Measurements from ENCODE around the gene RABGGTA.

DNA sequence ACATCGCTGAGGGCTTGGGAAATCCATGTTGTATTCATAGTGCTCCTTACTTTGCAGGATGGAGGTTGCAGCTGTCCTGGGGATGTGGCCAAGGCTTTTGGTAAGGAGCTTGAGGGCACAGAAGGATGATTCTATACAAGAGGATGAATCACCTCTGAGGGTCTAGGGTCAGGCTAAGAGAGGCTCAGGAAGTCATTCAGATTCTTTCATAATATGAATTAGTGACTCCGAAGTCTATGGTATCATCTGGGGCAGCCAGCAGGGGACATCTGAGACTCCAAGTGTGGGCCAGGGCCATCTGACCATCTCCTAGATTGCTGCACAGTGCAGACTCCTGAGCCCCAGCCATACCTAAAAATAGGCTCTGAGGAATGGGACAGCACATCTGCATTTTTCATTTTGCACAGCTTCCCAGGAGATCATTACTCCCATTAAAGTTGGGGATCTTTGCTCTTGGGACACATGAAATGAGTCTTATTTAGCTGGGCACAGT is 33.9 kb downstream of the RABGGTA start:
- TF ChIP-seq, protein P1, sequence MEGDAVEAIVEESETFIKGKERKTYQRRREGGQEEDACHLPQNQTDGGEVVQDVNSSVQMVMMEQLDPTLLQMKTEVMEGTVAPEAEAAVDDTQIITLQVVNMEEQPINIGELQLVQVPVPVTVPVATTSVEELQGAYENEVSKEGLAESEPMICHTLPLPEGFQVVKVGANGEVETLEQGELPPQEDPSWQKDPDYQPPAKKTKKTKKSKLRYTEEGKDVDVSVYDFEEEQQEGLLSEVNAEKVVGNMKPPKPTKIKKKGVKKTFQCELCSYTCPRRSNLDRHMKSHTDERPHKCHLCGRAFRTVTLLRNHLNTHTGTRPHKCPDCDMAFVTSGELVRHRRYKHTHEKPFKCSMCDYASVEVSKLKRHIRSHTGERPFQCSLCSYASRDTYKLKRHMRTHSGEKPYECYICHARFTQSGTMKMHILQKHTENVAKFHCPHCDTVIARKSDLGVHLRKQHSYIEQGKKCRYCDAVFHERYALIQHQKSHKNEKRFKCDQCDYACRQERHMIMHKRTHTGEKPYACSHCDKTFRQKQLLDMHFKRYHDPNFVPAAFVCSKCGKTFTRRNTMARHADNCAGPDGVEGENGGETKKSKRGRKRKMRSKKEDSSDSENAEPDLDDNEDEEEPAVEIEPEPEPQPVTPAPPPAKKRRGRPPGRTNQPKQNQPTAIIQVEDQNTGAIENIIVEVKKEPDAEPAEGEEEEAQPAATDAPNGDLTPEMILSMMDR (IDR thresholded peaks at IDR 0.05; ENCODE audit: low read length): no peak
- no peak for TF ChIP-seq EZH2 (IDR thresholded peaks at IDR 0.05; ENCODE audit: borderline replicate concordance, low read length)

All from OCI-LY1 (cell line).